Keratinocyte (primary cell): ENCODE data around the gene SLC29A2. TPM values are rescaled to one million over a fixed set of nuclear protein-coding genes. Genes with fewer than 3 reads are reported as not detected.

Source experiments
- DNase-seq: peaks from one replicate; pipeline ENCODE4 v3.0.0-alpha.2; 2011; ENCODE audit warnings: low read depth, missing footprints, low spot score
- FAIRE-seq: peaks from 2 replicates; lab custom pipeline; 2011; peaks lifted over from hg19 to GRCh38; lab: Jason Lieb, UNC
- H2AFZ ChIP-seq: 2 replicates; pipeline ENCODE4 v1.6.0; 2012; ENCODE audit warnings: low read length, control low read depth, inconsistent platforms; ENCODE audit not compliant: control insufficient read depth
- H3K27ac ChIP-seq: 2 replicates; pipeline ENCODE4 v1.5.1; 2011; ENCODE audit warnings: low read length; ENCODE audit not compliant: control insufficient read depth, insufficient read depth
- H3K27me3 ChIP-seq: 3 replicates; pipeline ENCODE4 v1.6.0; 2011; ENCODE audit warnings: low read length; ENCODE audit not compliant: control insufficient read depth, insufficient read depth; ENCODE audit errors: extremely low read depth
- H3K36me3 ChIP-seq, 2 experiments: 2 replicates in 1 of 2; 3 replicates in 1 of 2; pipeline ENCODE4 v1.5.1; 2011; ENCODE audit warnings: low read length in 2 of 2, mild to moderate bottlenecking in 1 of 2; ENCODE audit not compliant: control insufficient read depth in 2 of 2, insufficient read depth in 2 of 2; ENCODE audit errors: extremely low read depth in 1 of 2
- H3K4me1 ChIP-seq: 3 replicates; pipeline ENCODE4 v1.5.1; 2011; ENCODE audit warnings: low read length; ENCODE audit not compliant: control insufficient read depth, insufficient read depth; ENCODE audit errors: extremely low read depth
- H3K4me2 ChIP-seq: 3 replicates; pipeline ENCODE4 v1.6.0; 2011; ENCODE audit warnings: low read depth, low read length; ENCODE audit not compliant: control insufficient read depth, insufficient read depth; ENCODE audit errors: extremely low read depth
- H3K4me3 ChIP-seq, 3 experiments: fragments of 200-600 bp in 1 of 3; sonication (generic) in 1 of 3; 2 replicates in 2 of 3; 3 replicates in 1 of 3; pipeline ENCODE4 v1.5.1; 2011 to 2016; ENCODE audit warnings: low read length in 3 of 3, mild to moderate bottlenecking in 3 of 3, control low read depth in 2 of 3, inconsistent platforms in 1 of 3, low read depth in 1 of 3, mixed read lengths in 1 of 3, mixed run types in 1 of 3, moderate library complexity in 1 of 3; ENCODE audit not compliant: control insufficient read depth in 2 of 3, insufficient read depth in 2 of 3; ENCODE audit errors: extremely low read depth in 1 of 3
- H3K79me2 ChIP-seq: 2 replicates; pipeline ENCODE4 v1.6.0; 2012; ENCODE audit warnings: low read length; ENCODE audit not compliant: control insufficient read depth, insufficient read depth
- H3K9ac ChIP-seq: 3 replicates; pipeline ENCODE4 v1.6.0; 2011; ENCODE audit warnings: low read length; ENCODE audit not compliant: control insufficient read depth, insufficient read depth; ENCODE audit errors: extremely low read depth
- H3K9me1 ChIP-seq: 3 replicates; pipeline ENCODE4 v1.6.0; 2011; ENCODE audit warnings: low read length; ENCODE audit not compliant: control insufficient read depth, insufficient read depth; ENCODE audit errors: extremely low read depth
- H3K9me3 ChIP-seq: 2 replicates; pipeline ENCODE4 v1.5.1; 2012; ENCODE audit warnings: low read depth, low read length; ENCODE audit not compliant: control insufficient read depth
- H4K20me1 ChIP-seq: 3 replicates; pipeline ENCODE4 v1.6.0; 2011; ENCODE audit warnings: low read length; ENCODE audit not compliant: control insufficient read depth, insufficient read depth; ENCODE audit errors: extremely low read depth
- EZH2 ChIP-seq: IDR thresholded peaks from one replicate; pipeline ENCODE4 v1.6.1; 2012; ENCODE audit warnings: inconsistent platforms, mild to moderate bottlenecking, low read length, moderate library complexity
- dilution Hi-C: fragments of 300-500 bp; cut with MboI; formaldehyde crosslinking; loops from one replicate; pipeline ENCODE4 v1.7.0; 2020; ENCODE audit warnings: low sequenced_read_pairs; ENCODE audit not compliant: extremely low pct_ligation_motif_present
- polyA plus RNA-seq, 5 experiments: library from polyadenylated mRNA; depleted of rRNA in 3 of 5; stranded (reverse) in 3 of 5; stranded (forward) in 1 of 5; unstranded in 1 of 5; fragments of >200 nt; gene quantifications; 1 replicate in 1 of 5; 2 replicates in 3 of 5; 3 replicates in 1 of 5; pipeline versions ENCODE4 v1.2.1 to v1.2.3, GENCODE V29; 2011 to 2012; ENCODE audit warnings: missing spikeins in 2 of 5, low read depth in 1 of 5, low replicate concordance in 1 of 5
- TF ChIP-seq, protein P1 (sequence below), 3 experiments: IDR thresholded peaks in 1 of 3; conservative IDR thresholded peaks in 1 of 3; optimal IDR thresholded peaks in 1 of 3; 2 replicates in 2 of 3; 3 replicates in 1 of 3; pipeline versions ENCODE3 to v1.5.1; 2011; ENCODE audit warnings: low read length in 3 of 3, mild to moderate bottlenecking in 3 of 3, moderate library complexity in 2 of 3, control low read depth in 1 of 3, inconsistent platforms in 1 of 3; ENCODE audit not compliant: insufficient read depth in 2 of 3; ENCODE audit errors: extremely low read depth in 1 of 3

The SLC29A2 gene
- polyA plus RNA-seq, 1 donor (not counting 4 experiments of a cell fraction or from before 2014, with no cell fraction given), result 1.7 TPM

GRCh38 chr11:66418168-66418985, 46.8 kb upstream of the SLC29A2 start:
- H3K9me3 ChIP-seq, result no peaks in the 10 kb centered on the region
- peaks cover 44% of the 10 kb centered on the region for H3K27me3 ChIP-seq
- peaks cover 5% of the 10 kb centered on the region for H3K4me1 ChIP-seq
- no peak overlapping the region for H2AFZ ChIP-seq
- DNase-seq (no peak), FAIRE-seq (peak; percentile 23)
- H3K79me2 ChIP-seq, result no peaks in the 10 kb centered on the region
- no peak overlapping the region for H3K4me2 ChIP-seq
- TF ChIP-seq EZH2, result no peak
- TF ChIP-seq, protein P1, sequence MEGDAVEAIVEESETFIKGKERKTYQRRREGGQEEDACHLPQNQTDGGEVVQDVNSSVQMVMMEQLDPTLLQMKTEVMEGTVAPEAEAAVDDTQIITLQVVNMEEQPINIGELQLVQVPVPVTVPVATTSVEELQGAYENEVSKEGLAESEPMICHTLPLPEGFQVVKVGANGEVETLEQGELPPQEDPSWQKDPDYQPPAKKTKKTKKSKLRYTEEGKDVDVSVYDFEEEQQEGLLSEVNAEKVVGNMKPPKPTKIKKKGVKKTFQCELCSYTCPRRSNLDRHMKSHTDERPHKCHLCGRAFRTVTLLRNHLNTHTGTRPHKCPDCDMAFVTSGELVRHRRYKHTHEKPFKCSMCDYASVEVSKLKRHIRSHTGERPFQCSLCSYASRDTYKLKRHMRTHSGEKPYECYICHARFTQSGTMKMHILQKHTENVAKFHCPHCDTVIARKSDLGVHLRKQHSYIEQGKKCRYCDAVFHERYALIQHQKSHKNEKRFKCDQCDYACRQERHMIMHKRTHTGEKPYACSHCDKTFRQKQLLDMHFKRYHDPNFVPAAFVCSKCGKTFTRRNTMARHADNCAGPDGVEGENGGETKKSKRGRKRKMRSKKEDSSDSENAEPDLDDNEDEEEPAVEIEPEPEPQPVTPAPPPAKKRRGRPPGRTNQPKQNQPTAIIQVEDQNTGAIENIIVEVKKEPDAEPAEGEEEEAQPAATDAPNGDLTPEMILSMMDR (optimal IDR thresholded peaks at IDR 0.05 in 1 of 3, IDR thresholded peaks at IDR 0.05 in 1 of 3, conservative IDR thresholded peaks at IDR 0.05 in 1 of 3; ENCODE audit: extremely low read depth in 1 of 3, insufficient read depth in 2 of 3, low read length in 3 of 3), result peak; percentile 60 to 67 (median 60)
- no peaks in the 10 kb centered on the region for H3K9me1 ChIP-seq
- no peak overlapping the region for H3K27ac ChIP-seq
- no peak overlapping the region for H3K4me3 ChIP-seq
- no peak overlapping the region for H3K9ac ChIP-seq
- dilution Hi-C loops, result no loop called here
- H4K20me1 ChIP-seq, result peaks cover 13% of the 10 kb centered on the region
- no peaks in the 10 kb centered on the region for H3K36me3 ChIP-seq

- Histone ChIP-seq H3K4me2 (no peak overlapping the region), H4K20me1 (peaks cover 11% of the 10 kb centered on the region), H3K4me1 (peaks cover 5% of the 10 kb centered on the region), H2AFZ (no peak overlapping the region), H3K9me1 (no peaks in the 10 kb centered on the region), H3K27ac (no peak overlapping the region), H3K9me3 (no peaks in the 10 kb centered on the region), H3K27me3 (peaks cover 54% of the 10 kb centered on the region), H3K36me3 (no peaks in the 10 kb centered on the region), H3K9ac (no peak overlapping the region), H3K4me3 (no peak overlapping the region), H3K79me2 (no peaks in the 10 kb centered on the region)
- FAIRE-seq, result no peak
- dilution Hi-C loops, result no loop called here
- TF ChIP-seq EZH2, result no peak
- TF ChIP-seq, protein P1 (optimal IDR thresholded peaks at IDR 0.05 in 1 of 3, IDR thresholded peaks at IDR 0.05 in 1 of 3, conservative IDR thresholded peaks at IDR 0.05 in 1 of 3; ENCODE audit: extremely low read depth in 1 of 3, insufficient read depth in 2 of 3, low read length in 3 of 3), result no peak
- DNase-seq, result no peak
Measured at GRCh38 chr11:66417000-66417399, 45.4 kb upstream of the SLC29A2 start.
